Pulmonary artery endothelial cell (primary cell): ENCODE results near the gene MICAL3. TPM values are rescaled to one million over a fixed set of nuclear protein-coding genes. Genes with fewer than 3 reads are reported as not detected.

Experiments used
- DNase-seq: peaks from one replicate; pipeline ENCODE4 v3.0.0-alpha.2; 2011; ENCODE audit warnings: low read depth, low spot score
- total RNA-seq: library from RNA; depleted of rRNA; stranded (reverse); fragments of >200 nt; gene quantifications from 2 replicates; pipeline ENCODE4 v1.2.3, GENCODE V29; 2014

Gene MICAL3
- total RNA-seq, 1 donor from 2014 or later, result 19.0 TPM

DNA sequence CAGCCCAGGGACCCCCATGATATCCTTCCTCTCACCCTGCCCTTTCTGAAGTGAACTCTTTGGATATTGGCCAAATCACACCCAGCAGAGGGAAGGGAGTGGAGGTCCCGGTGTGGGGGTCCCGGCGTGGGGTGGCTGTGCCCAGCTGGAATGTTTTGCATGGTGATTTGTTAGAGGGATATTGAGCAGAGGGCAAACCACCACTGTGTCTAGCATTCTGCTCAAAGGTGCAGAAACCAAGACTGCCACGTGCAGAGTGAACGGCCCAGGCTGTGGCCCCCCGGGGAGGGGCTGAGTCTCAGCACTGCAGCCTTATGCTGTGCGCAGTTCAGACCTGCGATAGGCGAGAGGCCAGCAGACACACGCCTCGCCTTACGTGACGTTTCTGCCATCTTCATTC is 242.2 kb downstream of the MICAL3 start:
- DNase-seq, result no peak

GRCh38 chr22:17781319-17782031 is 242.9 kb downstream of the MICAL3 start:
- DNase-seq, result no peak

GRCh38 chr22:17780741-17781318 is 243.5 kb downstream of the MICAL3 start:
- DNase-seq, result no peak

DNA sequence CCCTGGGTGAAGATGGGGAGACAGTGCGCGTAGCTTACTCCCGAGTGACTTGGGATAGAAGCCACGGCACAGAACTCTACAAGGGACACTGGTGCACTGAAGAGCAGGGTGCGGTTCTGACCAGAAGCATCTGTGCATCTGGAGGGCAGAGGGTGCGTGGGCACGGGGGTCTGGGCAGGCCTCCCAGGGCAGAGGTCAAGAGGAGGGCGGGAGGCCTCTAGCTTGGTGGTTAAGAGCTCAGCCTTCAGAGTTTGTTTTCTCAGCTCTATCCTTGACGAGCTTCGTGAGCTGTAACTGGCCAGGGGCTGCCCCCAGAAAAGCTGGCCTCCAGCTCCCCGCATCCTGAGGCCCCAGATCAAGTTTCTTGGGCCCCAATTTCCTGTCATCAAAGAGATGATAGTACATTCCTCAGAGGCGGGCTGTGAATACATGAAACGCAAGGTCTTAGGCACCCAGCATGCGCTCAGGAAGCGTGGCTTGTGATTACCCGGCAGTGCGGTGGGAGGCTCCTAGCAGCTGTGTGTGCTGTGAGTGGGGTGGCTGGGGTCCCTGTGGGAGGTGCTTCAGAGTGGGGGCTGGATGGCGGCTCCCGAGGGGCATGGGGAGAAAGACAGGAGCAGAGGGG is 244.1 kb downstream of the MICAL3 start:
- no peak for DNase-seq

DNA sequence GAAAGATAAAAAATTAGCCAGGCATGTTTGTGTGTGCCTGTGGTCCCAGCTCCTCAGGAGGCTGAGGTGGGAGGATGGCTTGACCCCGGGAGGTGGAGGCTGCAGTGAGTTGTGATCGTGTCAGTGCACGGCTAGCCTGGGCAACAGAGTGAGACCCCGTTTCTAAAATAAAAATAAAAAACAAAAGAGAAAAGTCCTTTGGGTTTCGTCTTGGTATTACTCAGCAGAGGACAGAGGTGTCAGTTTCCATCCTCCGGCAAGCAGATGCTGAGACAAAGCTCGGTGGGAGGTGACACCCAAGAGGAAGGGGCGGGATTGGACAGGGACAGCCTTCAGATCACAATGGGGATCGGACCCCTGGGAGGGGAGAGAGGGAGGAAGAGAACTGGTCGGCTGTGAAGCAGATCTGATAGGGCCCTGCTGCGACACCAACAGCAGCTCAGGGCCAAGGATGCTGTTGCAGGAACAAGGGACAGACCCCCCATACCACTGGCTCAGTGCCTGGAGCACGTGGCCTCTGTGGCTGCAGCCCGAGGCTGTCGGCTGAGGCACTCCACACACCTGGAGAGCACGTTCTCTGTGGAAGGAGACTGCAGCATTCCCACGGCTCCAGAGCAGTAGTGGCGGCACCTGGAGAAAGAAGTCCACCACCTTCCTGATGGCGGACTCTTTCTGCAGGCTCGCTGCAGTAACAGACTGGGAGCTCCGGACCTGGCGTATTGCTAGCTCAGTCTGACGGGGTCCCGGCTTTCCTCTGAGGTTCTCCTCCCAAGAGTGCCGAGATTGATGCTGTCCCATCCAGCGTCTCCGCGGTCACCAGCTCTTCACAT is 244.9 kb downstream of the MICAL3 start:
- DNase-seq, result no peak

- DNase-seq, result no peak
These were observed 245.9 kb downstream of the MICAL3 start for GRCh38 chr22:17778412-17778976.

DNA sequence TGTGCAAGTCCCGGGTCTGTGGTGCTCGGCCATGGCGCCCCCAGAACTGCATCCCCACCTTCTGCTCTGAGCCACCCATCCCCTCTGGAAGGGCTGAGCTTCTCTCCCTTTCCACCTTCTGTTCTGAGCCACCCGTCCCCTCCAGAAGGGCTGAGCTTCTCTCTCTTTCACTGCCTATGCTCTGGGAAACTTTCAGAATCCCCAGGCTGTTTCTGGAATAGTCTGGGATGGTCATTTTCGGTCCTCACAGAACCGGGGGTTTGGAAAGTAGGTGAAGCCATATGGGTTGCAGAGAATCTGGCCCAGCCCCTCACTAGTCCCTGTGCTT is 246.7 kb downstream of the MICAL3 start:
- no peak for DNase-seq

DNA sequence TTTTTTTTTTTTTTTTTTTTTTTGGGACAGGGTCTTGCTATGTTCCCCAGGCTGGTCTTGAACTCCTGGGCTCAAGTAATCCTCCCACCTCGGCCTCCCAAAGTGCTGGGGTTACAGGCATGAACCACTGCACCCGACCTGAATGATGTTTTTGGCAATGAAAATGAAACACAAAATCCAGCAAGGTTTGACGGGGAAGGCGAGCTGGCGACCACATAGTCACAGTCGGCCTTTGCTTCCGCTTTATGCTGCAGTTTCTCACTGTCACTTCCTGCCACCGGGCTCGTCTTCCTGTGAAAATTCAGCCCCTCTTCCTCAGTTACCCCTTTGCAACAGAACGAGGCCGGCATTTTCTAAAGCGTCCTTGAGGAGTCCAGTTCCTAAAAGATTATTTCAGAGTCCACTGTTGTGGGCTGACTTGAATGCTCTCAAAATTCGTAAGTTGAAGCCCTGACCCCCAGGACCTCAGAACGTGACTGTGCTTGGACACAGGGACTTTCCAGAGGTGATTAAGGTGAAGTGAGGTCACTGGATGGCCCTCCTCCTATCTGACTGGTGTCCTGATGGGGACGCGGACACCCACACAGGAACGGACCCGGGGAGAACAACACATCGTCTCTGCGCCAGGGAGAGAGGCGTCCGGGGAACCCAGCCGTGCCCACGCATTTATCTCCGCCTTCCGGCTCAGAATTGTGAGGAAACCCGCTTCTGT is 247.2 kb downstream of the MICAL3 start:
- DNase-seq, result no peak

- DNase-seq, result no peak
These were observed 248.4 kb downstream of the MICAL3 start for GRCh38 chr22:17775781-17776465.

- no peak for DNase-seq
These were observed 249.3 kb downstream of the MICAL3 start for GRCh38 chr22:17774926-17775685.

DNA sequence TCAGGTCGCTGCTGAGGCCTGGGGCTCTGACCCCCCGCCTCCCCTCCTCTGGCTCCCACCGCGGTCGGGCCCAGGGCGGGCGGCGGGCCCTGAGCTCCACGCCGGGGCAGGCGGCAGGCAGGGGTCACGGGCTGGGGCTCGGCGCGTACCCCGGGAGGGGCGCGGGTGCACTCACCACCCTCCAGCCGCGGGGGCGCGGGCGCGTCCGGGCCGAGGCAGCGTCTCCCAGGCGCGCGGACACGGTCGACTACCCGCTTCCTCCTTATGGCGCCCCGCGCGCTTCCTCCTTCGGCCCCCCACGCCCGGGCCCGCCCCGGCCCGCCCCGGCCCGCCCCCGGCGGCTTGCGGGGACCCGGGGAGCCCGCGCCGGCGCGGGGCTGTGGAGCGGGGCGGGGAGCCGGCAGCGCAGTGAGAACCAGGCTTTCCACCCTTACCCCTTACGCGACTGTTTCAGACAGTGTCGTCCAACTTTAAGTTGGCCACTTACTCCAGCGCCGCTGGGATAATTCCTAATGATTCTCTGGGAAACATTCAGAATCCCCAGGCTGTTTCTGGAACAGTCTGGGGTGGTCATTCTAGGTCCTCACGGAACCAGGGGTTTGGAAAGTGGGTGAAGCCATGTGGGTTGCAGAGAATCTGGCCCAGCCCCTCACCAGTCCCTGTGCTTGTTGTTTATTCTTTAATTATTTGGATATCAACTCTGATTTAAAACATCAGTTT is 250.0 kb downstream of the MICAL3 start, which contains the start of gene BID:
Gene BID (minus strand): TSS at position 264 of the 720 bp plus-strand sequence. CDS start 24,353 bp downstream, outside the sequence.
- DNase-seq, result no peak

DNA sequence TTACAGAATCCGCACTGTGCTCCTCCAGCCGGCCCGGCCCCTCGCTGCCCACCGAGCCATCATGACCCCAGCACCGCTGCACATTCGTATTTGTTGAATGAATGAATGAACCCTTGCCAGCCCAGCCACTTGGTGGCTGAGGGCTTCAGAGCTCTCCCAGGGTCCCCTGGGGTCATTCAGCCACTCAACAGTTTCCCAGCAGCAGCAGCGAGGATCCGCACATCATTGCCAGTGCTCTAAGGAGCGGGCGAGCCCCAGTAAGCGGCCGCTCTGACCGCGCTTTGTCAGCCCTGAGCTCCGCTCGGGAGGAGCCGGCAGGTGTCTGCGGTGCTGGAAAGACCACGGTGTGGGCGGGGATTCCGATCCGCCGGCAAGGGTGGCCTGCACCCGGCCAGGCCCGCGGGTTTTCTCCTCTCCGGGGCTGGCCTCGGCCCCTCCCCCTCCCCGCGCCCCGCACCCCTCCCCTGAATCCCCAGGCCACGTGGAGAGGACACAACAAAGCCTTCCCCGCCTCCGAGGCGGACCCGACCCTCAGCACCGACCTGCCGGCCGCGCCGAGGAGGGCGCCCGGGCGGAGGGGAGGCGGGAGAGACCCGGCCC is 250.7 kb downstream of the MICAL3 start:
- DNase-seq, result no peak

GRCh38 chr22:17772958-17773605 is 251.3 kb downstream of the MICAL3 start:
- DNase-seq, result no peak

DNA sequence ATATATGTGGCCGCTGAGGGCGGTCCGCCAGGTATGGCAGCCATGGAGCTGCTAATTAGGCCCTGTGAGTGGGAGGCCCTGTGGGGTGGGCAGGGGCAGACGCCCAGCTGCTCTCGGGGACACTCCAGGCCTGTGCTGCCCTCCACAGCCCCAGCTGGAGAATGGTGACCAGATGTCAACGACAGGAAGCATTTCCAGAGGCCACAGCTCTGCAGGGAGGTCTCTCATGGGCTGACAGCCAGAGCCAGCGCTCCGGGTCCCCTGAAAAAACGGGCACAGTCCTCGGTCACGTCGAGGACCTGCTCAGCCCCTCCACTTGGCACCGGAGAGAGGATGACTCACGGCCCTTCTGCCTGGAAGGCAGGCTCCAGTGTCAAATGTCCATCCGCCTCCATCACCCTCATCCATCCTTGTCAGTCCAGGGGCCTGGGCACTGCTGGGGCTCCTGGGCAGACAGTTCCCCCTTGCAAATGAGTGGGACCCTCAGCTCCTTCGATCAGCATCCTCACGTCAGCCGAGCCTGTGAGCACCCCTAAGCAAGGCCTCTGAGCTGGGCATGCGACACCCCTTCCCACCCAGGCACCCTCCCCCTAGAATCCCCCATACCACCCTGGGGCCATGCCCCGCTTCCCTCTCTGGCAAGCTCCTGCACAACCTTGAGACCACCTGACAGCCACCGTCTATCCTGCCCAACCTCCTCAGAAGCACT is 252.0 kb downstream of the MICAL3 start:
- no peak for DNase-seq

DNA sequence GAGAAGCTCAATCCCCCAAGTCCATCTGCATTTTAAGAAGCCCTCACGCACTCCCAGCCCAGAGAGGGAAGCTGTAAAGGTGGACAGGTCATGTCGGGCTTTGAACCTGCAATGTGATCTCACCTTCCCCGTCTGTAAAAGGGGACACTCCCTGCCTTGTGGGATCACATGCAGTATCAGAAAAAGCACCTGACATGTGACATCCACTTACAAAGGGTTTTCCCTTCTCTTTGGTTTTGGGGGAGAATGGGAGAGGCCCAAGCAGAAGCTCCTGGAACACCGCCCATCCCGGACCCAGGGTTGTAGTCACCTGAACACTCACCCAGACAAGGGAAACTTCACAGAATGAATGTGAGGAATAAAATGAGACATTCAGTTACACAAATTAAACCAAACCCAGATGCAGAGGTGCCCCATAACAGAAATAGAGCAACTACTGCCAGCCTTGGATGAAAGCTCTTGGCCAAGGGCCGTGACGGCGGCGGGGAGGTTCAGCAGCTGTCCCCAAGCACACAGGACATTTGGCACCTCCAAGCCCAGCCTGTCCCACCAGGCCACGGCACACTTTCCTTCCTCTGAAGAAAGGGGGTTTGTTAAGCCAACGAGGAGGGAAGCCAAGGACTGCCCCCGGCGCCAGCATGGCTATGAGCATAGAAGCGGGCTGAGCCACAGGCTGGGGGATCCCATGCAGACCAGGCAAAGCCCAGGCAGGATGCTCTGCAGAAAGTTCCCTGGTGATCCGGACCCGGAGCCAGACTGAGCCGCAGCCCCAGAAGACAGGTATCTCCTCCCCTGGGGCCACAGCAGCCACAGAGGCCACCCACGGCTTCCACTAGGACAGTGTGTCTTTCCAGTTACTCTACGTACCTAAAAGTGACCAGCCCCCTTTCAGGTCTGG is 253.9 kb downstream of the MICAL3 start:
- no peak for DNase-seq

GRCh38 chr22:17769716-17770082 is 254.7 kb downstream of the MICAL3 start:
- no peak for DNase-seq
